HepG2 (cell line): ENCODE data around the gene CMTR2. TPM values are rescaled to one million over a fixed set of nuclear protein-coding genes. Genes with fewer than 3 reads are reported as not detected.

Experiments
- ARNT2 ChIP-seq: sonication (generic); formaldehyde crosslinking; IDR thresholded peaks from 2 replicates; pipeline ENCODE4 v1.8.0; 2022; ENCODE audit warnings: mild to moderate bottlenecking, low read depth, missing genetic modification reagents, moderate library complexity
- BCL6 ChIP-seq: IDR thresholded peaks from 2 replicates; pipeline ENCODE4 v1.6.1; 2016; ENCODE audit warnings: missing genetic modification reagents, missing compliant biosample characterization
- CCDC6 ChIP-seq: sonication (generic); formaldehyde crosslinking; IDR thresholded peaks from 2 replicates; pipeline ENCODE4 v1.8.1; 2022; ENCODE audit warnings: mild to moderate bottlenecking, missing genetic modification reagents, moderate library complexity
- CHCHD3 ChIP-seq: sonication (generic); formaldehyde crosslinking; IDR thresholded peaks from 2 replicates; pipeline ENCODE4 v1.8.0; 2022; ENCODE audit warnings: mild to moderate bottlenecking, missing genetic modification reagents, moderate library complexity
- GATAD2A ChIP-seq: IDR thresholded peaks from 2 replicates; pipeline ENCODE4 v1.6.1; 2016
- HCFC1 ChIP-seq: fragments of 150-350 bp; IDR thresholded peaks from 2 replicates; pipeline ENCODE4 v1.6.1; 2014; ENCODE audit warnings: low read depth, low read length
- HNF4A ChIP-seq: sonication (generic); formaldehyde crosslinking; IDR thresholded peaks from 2 replicates; pipeline ENCODE4 v1.4.0; 2020; ENCODE audit warnings: missing genetic modification reagents
- JARID2 ChIP-seq: sonication (generic); formaldehyde crosslinking; IDR thresholded peaks from 2 replicates; pipeline ENCODE4 v1.8.1; 2023; ENCODE audit warnings: missing genetic modification reagents, inconsistent platforms; ENCODE audit not compliant: insufficient replicate concordance
- MAFK ChIP-seq, 2 experiments: IDR thresholded peaks in 1 of 2; conservative IDR thresholded peaks in 1 of 2; 2 replicates each; pipeline ENCODE4 v1.6.1; 2011; ENCODE audit warnings: improper control_type of control experiment in 2 of 2, low read length in 2 of 2
- MIER2 ChIP-seq: IDR thresholded peaks from 2 replicates; pipeline ENCODE4 v1.6.1; 2016; ENCODE audit warnings: missing biosample characterization, missing genetic modification reagents
- NCOR1 ChIP-seq: fragments of 200-600 bp; sonication (generic); IDR thresholded peaks from 2 replicates; pipeline ENCODE4 v1.7.0; 2017; ENCODE audit warnings: antibody characterized with exemption, low read length, borderline replicate concordance
- SMAD9 ChIP-seq: sonication (generic); formaldehyde crosslinking; IDR thresholded peaks from 2 replicates; pipeline ENCODE4 v1.5.1; 2020; ENCODE audit warnings: mild to moderate bottlenecking, missing genetic modification reagents
- STAT5B ChIP-seq: sonication (generic); formaldehyde crosslinking; IDR thresholded peaks from 2 replicates; pipeline ENCODE4 v1.4.0; 2020; ENCODE audit warnings: missing genetic modification reagents
- TOE1 ChIP-seq: sonication (generic); formaldehyde crosslinking; IDR thresholded peaks from 2 replicates; pipeline ENCODE4 v1.4.0; 2020; ENCODE audit warnings: mild to moderate bottlenecking, missing genetic modification reagents
- ZKSCAN8 ChIP-seq: IDR thresholded peaks from 2 replicates; pipeline ENCODE4 v1.6.1; 2016; ENCODE audit warnings: borderline replicate concordance, missing genetic modification reagents, missing compliant biosample characterization
- ZNF441 ChIP-seq: sonication (generic); formaldehyde crosslinking; IDR thresholded peaks from 2 replicates; pipeline ENCODE4 v1.7.0; 2021; ENCODE audit warnings: missing genetic modification reagents, borderline replicate concordance
- ZNF572 ChIP-seq: sonication (generic); formaldehyde crosslinking; IDR thresholded peaks from 2 replicates; pipeline ENCODE4 v1.5.1; 2020; ENCODE audit warnings: mild to moderate bottlenecking, missing genetic modification reagents
- ZNF605 ChIP-seq: sonication (generic); formaldehyde crosslinking; IDR thresholded peaks from 2 replicates; pipeline ENCODE4 v1.8.0; 2022; ENCODE audit warnings: mild to moderate bottlenecking, missing genetic modification reagents
- ZZZ3 ChIP-seq: sonication (generic); formaldehyde crosslinking; IDR thresholded peaks from 2 replicates; pipeline ENCODE4 v1.4.0; 2020; ENCODE audit warnings: missing genetic modification reagents, mild to moderate bottlenecking, borderline replicate concordance
- polyA plus RNA-seq, 8 experiments: library from polyadenylated mRNA; depleted of rRNA in 3 of 8; stranded (reverse) in 7 of 8; unstranded in 1 of 8; fragments of >200 nt; fragmentation: Illumina TruSeq in 4 of 8; extraction: Trizol in 4 of 8; gene quantifications; 2 replicates each; pipeline versions ENCODE4 v1.2.1 to v1.2.3, GENCODE V29; 2011 to 2016; ENCODE audit warnings: low read depth in 4 of 8, missing spikeins in 1 of 8, mixed read lengths in 1 of 8; ENCODE audit not compliant: insufficient read depth in 1 of 8
- total RNA-seq, 5 experiments: library from RNA; depleted of rRNA; stranded (reverse); fragments of >200 nt; fragmentation: Illumina TruSeq; extraction: Trizol; gene quantifications; 2 replicates each; pipeline ENCODE4 v1.2.3, GENCODE V29; 2016; ENCODE audit warnings: low read depth in 1 of 5
- TF ChIP-seq, protein P1 (sequence below): sonication (generic); formaldehyde crosslinking; IDR thresholded peaks from 2 replicates; pipeline ENCODE4 v1.8.1; 2023; ENCODE audit warnings: missing genetic modification reagents, inconsistent platforms, borderline replicate concordance
- TF ChIP-seq, protein P2 (sequence below): sonication (generic); formaldehyde crosslinking; conservative IDR thresholded peaks from 2 replicates; pipeline ENCODE4 v1.4.0; 2020; ENCODE audit warnings: missing genetic modification reagents
- TF ChIP-seq, protein P3 (sequence below): sonication (generic); formaldehyde crosslinking; IDR thresholded peaks from 2 replicates; pipeline ENCODE4 v1.9.0; 2021; ENCODE audit warnings: missing genetic modification reagents, mild to moderate bottlenecking, borderline replicate concordance
- TF ChIP-seq, protein P4 (sequence below): sonication (generic); formaldehyde crosslinking; IDR thresholded peaks from 2 replicates; pipeline ENCODE4 v1.8.1; 2022; ENCODE audit warnings: mild to moderate bottlenecking, missing genetic modification reagents

CMTR2 gene
- total and polyA plus RNA-seq, 2 of the 13 experiments (the other 11 are each of a cell fraction or from before 2014, with no cell fraction given) = 15.0 to 19.9 TPM

DNA sequence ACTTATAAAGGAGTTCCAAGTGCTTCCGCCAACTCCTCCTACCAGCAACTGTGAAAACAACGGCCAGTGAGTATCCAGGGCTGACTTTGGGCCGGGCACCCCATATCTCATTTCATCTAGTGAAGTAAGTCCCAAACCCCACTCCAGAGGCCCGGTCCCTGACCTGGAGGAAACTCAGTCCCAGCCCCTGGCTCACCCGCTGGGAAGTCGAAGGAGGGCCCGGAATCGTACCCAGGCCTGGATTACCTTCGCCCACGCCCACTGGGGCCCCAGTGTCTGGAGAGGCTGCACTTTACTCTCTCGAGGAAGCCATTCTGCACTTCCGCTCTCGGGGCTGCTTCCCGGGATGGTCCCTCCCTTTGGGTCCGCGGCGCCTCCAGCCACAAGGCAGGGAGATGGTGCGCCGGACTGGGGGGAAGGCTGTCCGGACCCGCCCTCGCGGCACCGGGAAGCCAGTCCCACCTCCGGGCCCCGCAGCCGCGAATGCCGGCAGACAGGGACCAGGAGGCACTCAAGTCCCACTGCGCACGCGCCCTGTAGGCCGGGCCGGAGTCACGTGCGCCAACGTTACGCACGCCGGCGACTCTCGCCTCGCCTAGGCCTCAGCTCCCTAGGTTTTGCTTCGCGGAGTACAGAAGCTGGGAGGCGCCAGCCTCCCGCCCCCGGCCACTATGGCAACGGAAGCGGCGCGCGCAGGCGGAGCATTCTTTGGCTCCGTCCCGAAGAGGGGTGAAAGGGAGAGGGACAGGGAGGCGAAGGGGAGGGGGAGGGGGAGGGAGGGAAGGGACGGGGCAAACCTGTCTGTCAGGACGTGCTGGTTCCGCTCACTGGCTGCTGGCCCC, at the start of gene CMTR2 (continued):
- TF ChIP-seq, protein P1, sequence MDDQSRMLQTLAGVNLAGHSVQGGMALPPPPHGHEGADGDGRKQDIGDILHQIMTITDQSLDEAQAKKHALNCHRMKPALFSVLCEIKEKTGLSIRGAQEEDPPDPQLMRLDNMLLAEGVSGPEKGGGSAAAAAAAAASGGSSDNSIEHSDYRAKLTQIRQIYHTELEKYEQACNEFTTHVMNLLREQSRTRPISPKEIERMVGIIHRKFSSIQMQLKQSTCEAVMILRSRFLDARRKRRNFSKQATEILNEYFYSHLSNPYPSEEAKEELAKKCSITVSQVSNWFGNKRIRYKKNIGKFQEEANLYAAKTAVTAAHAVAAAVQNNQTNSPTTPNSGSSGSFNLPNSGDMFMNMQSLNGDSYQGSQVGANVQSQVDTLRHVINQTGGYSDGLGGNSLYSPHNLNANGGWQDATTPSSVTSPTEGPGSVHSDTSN = peak; percentile 46; the same call in 1 of the 2 replicates
- TF ChIP-seq BCL6 (CRISPR knock-in tag) = peak; percentile 99
- peak; percentile 80; the same call in 1 of the 2 replicates for TF ChIP-seq ZKSCAN8 (CRISPR knock-in tag)
- TF ChIP-seq HNF4A (CRISPR knock-in tag) = peak; percentile 83
- peak; percentile 75; the same call in 1 of the 2 replicates for TF ChIP-seq ZNF572 (CRISPR knock-in tag)
- peak; percentile 96 for TF ChIP-seq ARNT2
- TF ChIP-seq CCDC6 (CRISPR knock-in tag) = peak; percentile 94; the same call in 1 of the 2 replicates
- TF ChIP-seq JARID2 (CRISPR knock-in tag) = peak; percentile 57
- peak; percentile 97; the same call in 1 of the 2 replicates for TF ChIP-seq SMAD9 (CRISPR knock-in tag)
- TF ChIP-seq NCOR1 = peak; percentile 48; the same call in 1 of the 2 replicates
- TF ChIP-seq ZZZ3 (CRISPR knock-in tag) = peak; percentile 97
- peak; percentile 95 for TF ChIP-seq ZNF441 (CRISPR knock-in tag)
- peak; percentile 99 for TF ChIP-seq ZNF605
- no peak for TF ChIP-seq MAFK (conservative IDR thresholded peaks at IDR 0.05 in 1 of 2, IDR thresholded peaks at IDR 0.05 in 1 of 2; ENCODE audit: low read length in 2 of 2)
- TF ChIP-seq, protein P2, sequence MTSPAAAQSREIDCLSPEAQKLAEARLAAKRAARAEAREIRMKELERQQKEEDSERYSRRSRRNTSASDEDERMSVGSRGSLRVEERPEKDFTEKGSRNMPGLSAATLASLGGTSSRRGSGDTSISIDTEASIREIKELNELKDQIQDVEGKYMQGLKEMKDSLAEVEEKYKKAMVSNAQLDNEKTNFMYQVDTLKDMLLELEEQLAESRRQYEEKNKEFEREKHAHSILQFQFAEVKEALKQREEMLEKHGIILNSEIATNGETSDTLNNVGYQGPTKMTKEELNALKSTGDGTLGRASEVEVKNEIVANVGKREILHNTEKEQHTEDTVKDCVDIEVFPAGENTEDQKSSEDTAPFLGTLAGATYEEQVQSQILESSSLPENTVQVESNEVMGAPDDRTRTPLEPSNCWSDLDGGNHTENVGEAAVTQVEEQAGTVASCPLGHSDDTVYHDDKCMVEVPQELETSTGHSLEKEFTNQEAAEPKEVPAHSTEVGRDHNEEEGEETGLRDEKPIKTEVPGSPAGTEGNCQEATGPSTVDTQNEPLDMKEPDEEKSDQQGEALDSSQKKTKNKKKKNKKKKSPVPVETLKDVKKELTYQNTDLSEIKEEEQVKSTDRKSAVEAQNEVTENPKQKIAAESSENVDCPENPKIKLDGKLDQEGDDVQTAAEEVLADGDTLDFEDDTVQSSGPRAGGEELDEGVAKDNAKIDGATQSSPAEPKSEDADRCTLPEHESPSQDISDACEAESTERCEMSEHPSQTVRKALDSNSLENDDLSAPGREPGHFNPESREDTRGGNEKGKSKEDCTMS (CRISPR knock-in tag) = peak; percentile 82; the same call in 1 of the 2 replicates
- peak; percentile 95 for TF ChIP-seq CHCHD3 (CRISPR knock-in tag)
- TF ChIP-seq HCFC1 = no peak
- no peak for TF ChIP-seq TOE1 (CRISPR knock-in tag)
- 0 out of 2 replicates have a peak, but pooled peaks have one; percentile 86 for TF ChIP-seq STAT5B
- TF ChIP-seq, protein P3, sequence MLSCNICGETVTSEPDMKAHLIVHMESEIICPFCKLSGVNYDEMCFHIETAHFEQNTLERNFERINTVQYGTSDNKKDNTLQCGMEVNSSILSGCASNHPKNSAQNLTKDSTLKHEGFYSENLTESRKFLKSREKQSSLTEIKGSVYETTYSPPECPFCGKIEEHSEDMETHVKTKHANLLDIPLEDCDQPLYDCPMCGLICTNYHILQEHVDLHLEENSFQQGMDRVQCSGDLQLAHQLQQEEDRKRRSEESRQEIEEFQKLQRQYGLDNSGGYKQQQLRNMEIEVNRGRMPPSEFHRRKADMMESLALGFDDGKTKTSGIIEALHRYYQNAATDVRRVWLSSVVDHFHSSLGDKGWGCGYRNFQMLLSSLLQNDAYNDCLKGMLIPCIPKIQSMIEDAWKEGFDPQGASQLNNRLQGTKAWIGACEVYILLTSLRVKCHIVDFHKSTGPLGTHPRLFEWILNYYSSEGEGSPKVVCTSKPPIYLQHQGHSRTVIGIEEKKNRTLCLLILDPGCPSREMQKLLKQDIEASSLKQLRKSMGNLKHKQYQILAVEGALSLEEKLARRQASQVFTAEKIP = no peak
- TF ChIP-seq, protein P4, sequence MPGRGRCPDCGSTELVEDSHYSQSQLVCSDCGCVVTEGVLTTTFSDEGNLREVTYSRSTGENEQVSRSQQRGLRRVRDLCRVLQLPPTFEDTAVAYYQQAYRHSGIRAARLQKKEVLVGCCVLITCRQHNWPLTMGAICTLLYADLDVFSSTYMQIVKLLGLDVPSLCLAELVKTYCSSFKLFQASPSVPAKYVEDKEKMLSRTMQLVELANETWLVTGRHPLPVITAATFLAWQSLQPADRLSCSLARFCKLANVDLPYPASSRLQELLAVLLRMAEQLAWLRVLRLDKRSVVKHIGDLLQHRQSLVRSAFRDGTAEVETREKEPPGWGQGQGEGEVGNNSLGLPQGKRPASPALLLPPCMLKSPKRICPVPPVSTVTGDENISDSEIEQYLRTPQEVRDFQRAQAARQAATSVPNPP (CRISPR knock-in tag) = peak; percentile 93; the same call in 1 of the 2 replicates
- TF ChIP-seq MIER2 = peak; percentile 76
- TF ChIP-seq GATAD2A (CRISPR knock-in tag) = peak; percentile 79
